Dedifferentiated amniotic fluid mesenchymal stem cell (primary cell): Measurements from ENCODE around the gene HTR3E.
"Not testable (repeated sequence)": the region's sequence is repeated elsewhere in the genome, so short reads cannot be mapped to it uniquely, and the experiment has no call there.

ENCODE experiments used
- DNase-seq: peaks from one replicate; pipeline ENCODE4 v3.0.0-alpha.2; 2016; ENCODE audit errors: extremely low spot score

Gene HTR3E

GRCh38 chr3:184110316-184110725 lies 13.5 kb downstream of the HTR3E start:
- no peak for DNase-seq

GRCh38 chr3:184116017-184116416 lies 19.2 kb downstream of the HTR3E start:
- no peak for DNase-seq

- no peak for DNase-seq
Observed at GRCh38 chr3:184117636-184118035, 20.8 kb downstream of the HTR3E start.

- DNase-seq = not testable (repeated sequence)
Observed at GRCh38 chr3:184121031-184121430, 24.2 kb downstream of the HTR3E start.

DNA sequence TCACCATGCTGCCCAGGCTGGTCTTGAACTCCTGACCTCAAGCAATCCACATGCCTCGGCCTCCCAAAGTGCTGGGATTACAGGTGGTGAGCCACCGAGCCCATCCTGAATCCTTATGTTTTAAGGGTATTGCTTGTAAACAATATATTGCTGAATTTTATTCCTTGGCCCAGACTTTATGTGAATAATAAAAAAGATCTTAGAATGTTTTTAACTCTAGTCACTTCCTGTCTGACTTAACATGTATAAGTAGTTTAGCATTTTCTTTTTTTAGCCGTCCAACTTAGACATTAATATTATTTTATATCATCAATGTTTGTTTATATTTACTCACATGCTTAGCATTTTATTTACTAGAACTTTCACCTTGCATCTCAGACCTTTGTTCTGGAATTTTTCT lies 29.1 kb downstream of the HTR3E start:
- no peak for DNase-seq

DNA sequence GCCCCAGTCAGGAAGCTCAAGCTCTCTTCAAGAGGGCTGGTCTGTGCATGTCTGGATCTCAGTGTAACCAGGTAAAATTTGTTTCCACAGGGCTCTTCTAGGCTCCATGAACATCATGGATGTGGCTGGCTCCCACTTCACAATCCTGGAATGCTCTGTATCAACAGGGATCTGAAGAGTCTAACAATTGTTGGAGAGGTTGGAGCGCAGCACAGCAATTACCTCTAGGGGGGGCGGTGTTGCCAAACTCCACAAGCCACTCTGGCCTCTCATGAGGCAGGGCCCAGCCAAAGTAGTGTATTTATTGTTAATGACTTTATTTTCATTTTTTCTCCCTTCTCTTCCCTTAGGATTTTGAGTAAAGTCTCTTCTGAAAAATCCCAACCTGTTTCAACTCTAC lies 32.1 kb downstream of the HTR3E start:
- DNase-seq = no peak

DNA sequence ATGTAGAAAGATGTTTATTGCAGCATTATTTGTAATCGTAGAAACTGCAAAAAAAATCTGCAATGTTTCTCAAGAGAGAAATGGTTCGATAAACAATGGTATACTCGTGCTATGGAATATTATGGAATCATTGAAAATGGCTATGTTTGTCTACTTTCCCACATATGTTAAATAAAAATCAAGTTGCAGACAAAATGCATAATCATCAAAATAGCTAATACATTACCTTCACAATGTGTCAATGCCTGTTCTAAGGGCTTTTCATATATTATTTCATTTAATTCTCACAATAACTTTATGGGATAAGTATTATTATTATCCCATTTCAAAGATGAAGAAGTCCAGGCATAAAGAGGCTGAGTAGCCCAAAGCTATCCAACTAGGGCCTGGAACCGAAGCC lies 36.1 kb downstream of the HTR3E start:
- no peak for DNase-seq

- peak; percentile 70 for DNase-seq
Observed at GRCh38 chr3:184133840-184134745, 37.2 kb downstream of the HTR3E start.

- no peak for DNase-seq
Observed at GRCh38 chr3:184134746-184135148, 37.9 kb downstream of the HTR3E start.

GRCh38 chr3:184135149-184135910 lies 38.5 kb downstream of the HTR3E start, which contains the start of gene EIF2B5:
TSS of gene EIF2B5 (plus strand) at chr3:184135358. CDS start at chr3:184135386, 28 bp downstream.
- DNase-seq = peak; percentile 90

DNA sequence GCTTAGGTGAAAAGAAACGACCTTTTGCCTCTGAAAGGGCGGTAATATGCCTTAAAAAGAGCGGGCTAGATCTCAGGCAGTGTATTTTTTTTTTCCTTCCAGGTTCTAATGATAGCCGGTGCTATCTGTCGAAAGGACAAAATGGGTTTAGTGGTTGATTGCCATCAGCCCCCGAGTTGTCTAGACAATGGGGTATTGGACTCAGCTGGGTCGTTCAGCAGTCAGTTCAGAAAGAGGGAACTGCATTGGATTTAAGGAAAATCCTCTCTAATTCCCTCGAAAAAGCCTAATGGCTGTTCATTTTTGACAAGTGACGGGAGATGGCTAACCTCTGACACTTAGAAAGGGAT lies 39.0 kb downstream of the HTR3E start:
- DNase-seq = no peak

GRCh38 chr3:184140436-184140835 lies 43.6 kb downstream of the HTR3E start:
- DNase-seq = no peak

DNA sequence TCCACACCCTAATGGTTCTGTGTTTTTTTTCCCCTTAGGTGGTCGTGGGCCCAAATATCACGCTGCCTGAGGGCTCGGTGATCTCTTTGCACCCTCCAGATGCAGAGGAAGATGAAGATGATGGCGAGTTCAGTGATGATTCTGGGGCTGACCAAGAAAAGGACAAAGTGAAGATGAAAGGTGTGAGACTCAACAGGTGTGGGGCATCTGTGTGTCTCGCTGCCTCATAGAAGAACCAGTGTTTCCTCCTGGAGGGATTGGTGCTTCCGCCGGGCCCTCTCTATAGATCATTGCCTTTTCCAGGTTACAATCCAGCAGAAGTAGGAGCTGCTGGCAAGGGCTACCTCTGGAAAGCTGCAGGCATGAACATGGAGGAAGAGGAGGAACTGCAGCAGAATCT lies 45.3 kb downstream of the HTR3E start:
- DNase-seq = no peak

DNA sequence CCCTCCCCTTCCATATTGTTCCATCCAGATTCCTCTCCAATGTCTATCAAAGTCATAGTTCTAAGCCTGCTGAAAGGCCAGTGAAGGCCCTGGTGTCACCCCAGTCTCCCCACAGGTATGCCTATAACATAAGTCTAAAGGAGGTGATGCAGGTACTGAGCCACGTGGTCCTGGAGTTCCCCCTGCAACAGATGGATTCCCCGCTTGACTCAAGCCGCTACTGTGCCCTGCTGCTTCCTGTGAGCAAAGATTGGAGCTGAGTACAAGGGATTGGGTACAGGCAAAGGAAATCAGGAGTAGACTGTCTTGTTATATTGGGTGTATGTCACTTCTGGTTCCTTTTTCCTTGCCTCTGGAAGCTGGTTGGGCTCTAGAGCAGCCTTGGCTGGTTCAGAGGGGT lies 46.5 kb downstream of the HTR3E start:
- no peak for DNase-seq

DNA sequence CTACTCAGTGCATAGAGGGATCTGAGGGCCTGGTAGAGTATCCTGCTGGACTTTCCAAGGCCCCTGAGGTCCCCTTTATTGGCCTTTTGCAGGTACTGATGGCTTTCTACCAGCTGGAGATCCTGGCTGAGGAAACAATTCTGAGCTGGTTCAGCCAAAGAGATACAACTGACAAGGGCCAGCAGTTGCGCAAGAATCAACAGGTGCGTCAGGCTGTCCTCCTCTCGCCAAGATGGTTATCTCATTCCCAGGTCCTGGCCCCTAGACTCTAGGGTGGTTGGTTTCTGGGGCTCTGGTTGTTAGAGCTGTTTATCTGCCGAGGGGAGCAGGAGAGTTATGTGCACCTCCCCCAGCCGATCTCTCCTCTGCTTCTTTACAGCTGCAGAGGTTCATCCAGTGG lies 47.6 kb downstream of the HTR3E start:
- no peak for DNase-seq

DNA sequence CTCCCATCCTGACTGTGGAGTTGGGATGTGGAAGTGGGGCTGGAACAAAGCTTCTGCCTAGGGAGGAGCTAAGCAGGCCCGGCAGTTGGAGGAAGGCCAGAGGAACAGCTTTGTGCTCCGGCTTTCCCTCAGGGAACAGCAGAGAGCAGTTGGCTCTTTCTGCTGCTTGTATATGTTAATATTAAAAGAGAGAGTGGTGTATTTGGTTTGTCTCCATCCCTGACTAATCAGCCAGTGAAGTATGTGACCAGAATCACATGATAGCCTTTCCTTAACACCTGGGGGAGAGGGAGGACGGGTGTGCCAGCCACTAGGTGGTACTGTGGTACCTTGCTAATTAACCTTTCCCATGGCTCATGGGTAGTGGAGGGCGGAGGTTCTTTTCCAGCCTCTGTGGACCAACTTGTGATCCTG lies 48.3 kb downstream of the HTR3E start:
- DNase-seq = peak; percentile 19

DNA sequence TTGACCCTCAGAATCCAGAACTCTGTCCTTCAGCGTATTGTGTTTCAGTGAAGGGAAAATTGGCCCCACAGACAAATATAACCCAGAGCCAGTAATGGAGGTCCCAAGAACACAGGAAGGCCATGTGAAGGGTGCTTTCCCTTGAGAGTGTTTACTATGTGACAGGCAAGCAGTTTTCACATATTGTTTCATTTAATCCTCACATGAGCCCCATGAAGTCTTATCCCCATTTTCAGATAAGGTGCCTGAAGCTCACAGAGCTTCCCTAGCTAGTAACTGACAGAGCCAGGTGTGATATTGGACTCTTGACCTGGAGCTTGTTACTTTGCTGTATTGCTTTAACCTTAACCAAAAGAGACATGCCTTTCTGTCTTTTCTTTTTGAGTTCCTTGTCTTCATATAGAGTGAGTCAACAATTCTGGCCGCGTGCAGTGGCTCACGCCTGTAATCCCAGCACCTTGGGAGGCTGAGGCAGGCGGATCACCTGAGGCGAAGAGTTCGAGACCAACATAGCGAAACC lies 48.9 kb downstream of the HTR3E start:
- no peak for DNase-seq

DNA sequence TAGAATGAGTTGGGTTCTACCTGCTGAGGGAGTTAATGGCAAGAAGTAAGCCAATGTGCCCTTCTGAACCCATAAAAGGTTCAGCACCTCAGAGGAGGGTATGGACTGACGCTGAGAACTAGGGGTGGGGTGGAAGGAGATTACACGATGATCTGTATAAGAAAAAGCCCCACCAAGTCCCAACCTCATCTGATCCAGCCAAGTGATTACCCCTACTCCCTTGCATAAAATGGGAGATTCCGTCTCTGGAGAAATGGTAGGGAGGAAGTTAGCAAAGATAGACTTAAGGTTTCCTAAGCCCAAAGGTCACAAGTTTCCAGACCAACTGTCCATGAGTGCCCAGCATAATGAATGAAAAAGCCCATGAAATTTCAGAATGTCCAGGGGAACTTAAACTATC lies 51.2 kb downstream of the HTR3E start:
- no peak for DNase-seq

- DNase-seq = no peak
Observed at GRCh38 chr3:184149123-184149522, 52.3 kb downstream of the HTR3E start.

- DNase-seq = not testable (repeated sequence)
Observed at GRCh38 chr3:184149770-184150169, 52.9 kb downstream of the HTR3E start.

DNA sequence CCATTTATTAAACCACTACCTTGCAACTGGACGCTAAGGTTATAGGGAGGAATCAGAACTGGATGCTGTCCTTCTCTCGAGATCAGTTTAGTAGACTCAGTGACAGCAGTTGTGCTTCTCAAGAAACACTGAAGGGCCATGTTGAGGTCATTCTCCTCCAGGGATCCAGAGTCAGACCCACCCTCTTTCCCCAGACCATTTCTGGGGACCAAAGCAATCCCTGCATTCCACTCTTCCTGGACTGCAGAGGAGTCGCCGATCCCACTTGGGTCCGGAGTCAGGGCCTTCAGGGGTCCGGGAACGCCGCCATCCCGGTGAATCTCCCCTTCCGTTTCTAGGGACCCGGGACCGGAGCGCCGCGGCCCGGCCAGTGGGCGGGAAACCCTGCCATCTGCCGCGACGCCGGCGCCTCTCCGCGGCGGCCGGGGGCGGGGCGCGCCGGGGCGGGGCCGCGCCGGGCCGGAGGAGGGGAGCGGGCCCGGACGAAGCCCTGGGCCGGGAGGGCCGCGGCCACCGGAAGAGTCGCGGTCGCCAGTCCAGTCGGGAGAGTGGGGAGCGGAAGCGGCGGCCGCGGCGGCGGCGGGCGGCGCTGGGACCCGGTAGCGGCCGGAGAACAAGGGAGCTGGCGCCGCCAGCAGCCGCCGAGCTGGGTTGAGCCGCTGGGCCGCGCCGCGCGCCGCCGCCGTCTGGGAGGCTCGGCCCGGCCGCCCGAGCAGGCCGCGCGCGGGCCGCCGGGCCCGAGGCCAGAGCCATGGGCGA lies 58.2 kb downstream of the HTR3E start, which contains the start of gene DVL3:
TSS of gene DVL3 (plus strand) at position 493 of the 759 bp plus-strand sequence. CDS start at position 752, 259 bp downstream.
- no peak for DNase-seq
